SK-N-SH treated with all-trans-retinoic acid at 6 μM for 48 hours (cell line): ENCODE results near the gene LRRC2.

Experiments used
- ATAC-seq: fragments of 200-7000 bp; cut with Tn5 transposase; 3 replicates; pipeline ENCODE4 v1.9.1; 2020; ENCODE audit warnings: mild to moderate bottlenecking, moderate library complexity
- BACH2 ChIP-seq: fragments of 250-450 bp; sonication (Bioruptor Pico); IDR thresholded peaks from 2 replicates; pipeline ENCODE4 v1.9.0; 2021; ENCODE audit warnings: mild to moderate bottlenecking, borderline replicate concordance
- CREB5 ChIP-seq: fragments of 250-450 bp; sonication (Bioruptor Pico); IDR thresholded peaks from 2 replicates; pipeline ENCODE4 v1.5.1; 2020; ENCODE audit warnings: low read depth, mild to moderate bottlenecking, moderate library complexity
- CSDC2 ChIP-seq: fragments of 250-450 bp; sonication (Bioruptor Pico); IDR thresholded peaks from 2 replicates; pipeline ENCODE4 v1.5.0; 2020; ENCODE audit warnings: mild to moderate bottlenecking, moderate library complexity
- CSRNP3 ChIP-seq: fragments of 250-450 bp; sonication (Bioruptor Pico); IDR thresholded peaks from 2 replicates; pipeline ENCODE4 v1.5.1; 2021; ENCODE audit warnings: mild to moderate bottlenecking, moderate library complexity
- ESRRG ChIP-seq: fragments of 250-450 bp; sonication (Bioruptor Pico); IDR thresholded peaks from 2 replicates; pipeline ENCODE4 v1.6.1; 2021; ENCODE audit warnings: mild to moderate bottlenecking
- GLIS3 ChIP-seq: fragments of 250-450 bp; sonication (Bioruptor Pico); IDR thresholded peaks from 2 replicates; pipeline ENCODE4 v1.5.0; 2020; ENCODE audit warnings: mild to moderate bottlenecking, moderate library complexity
- ISL1 ChIP-seq: fragments of 250-450 bp; sonication (Bioruptor Pico); IDR thresholded peaks from 2 replicates; pipeline ENCODE4 v2.1.2; 2022; ENCODE audit warnings: mild to moderate bottlenecking, moderate library complexity
- OSR1 ChIP-seq: fragments of 250-450 bp; sonication (Bioruptor Pico); IDR thresholded peaks from 2 replicates; pipeline ENCODE4 v1.8.0; 2022; ENCODE audit warnings: moderate library complexity, mild to moderate bottlenecking, inconsistent platforms
- POU6F1 ChIP-seq: fragments of 250-450 bp; sonication (Bioruptor Pico); IDR thresholded peaks from 2 replicates; pipeline ENCODE4 v1.8.0; 2021; ENCODE audit warnings: low read depth, mild to moderate bottlenecking, moderate library complexity, borderline replicate concordance
- PPARA ChIP-seq: fragments of 250-450 bp; sonication (Bioruptor Pico); IDR thresholded peaks from 2 replicates; pipeline ENCODE4 v1.5.0; 2020; ENCODE audit warnings: mild to moderate bottlenecking, borderline replicate concordance
- SNAI2 ChIP-seq: fragments of 250-450 bp; sonication (Bioruptor Pico); IDR thresholded peaks from 2 replicates; pipeline ENCODE4 v1.5.0; 2020; ENCODE audit warnings: mild to moderate bottlenecking, moderate library complexity
- TCF4 ChIP-seq: fragments of 250-450 bp; sonication (Bioruptor Pico); IDR thresholded peaks from 2 replicates; pipeline ENCODE4 v1.8.0; 2021; ENCODE audit warnings: mild to moderate bottlenecking, moderate library complexity, borderline replicate concordance
- TOX ChIP-seq: fragments of 250-450 bp; sonication (Bioruptor Pico); IDR thresholded peaks from 2 replicates; pipeline ENCODE4 v1.8.0; 2021; ENCODE audit warnings: mild to moderate bottlenecking, moderate library complexity, borderline replicate concordance
- TSHZ2 ChIP-seq: fragments of 250-450 bp; sonication (Bioruptor Pico); IDR thresholded peaks from 2 replicates; pipeline ENCODE4 v1.5.0; 2020; ENCODE audit warnings: mild to moderate bottlenecking, moderate library complexity
- ZC3H10 ChIP-seq: fragments of 250-450 bp; sonication (Bioruptor Pico); IDR thresholded peaks from 2 replicates; pipeline ENCODE4 v1.5.1; 2021; ENCODE audit warnings: mild to moderate bottlenecking, moderate library complexity
- ZFP30 ChIP-seq: fragments of 450-650 bp; formaldehyde crosslinking; IDR thresholded peaks from 2 replicates; pipeline ENCODE4 v1.5.0; 2022; ENCODE audit warnings: mild to moderate bottlenecking, moderate library complexity
- ZNF565 ChIP-seq: fragments of 450-650 bp; formaldehyde crosslinking; conservative IDR thresholded peaks from 2 replicates; pipeline ENCODE4 v1.5.0; 2020; ENCODE audit warnings: low read depth, mild to moderate bottlenecking, moderate library complexity
- ZNF70 ChIP-seq: fragments of 450-650 bp; formaldehyde crosslinking; IDR thresholded peaks from 2 replicates; pipeline ENCODE4 v1.5.0; 2020; ENCODE audit warnings: mild to moderate bottlenecking, moderate library complexity

LRRC2 gene

GRCh38 chr3:46467562-46467961 lies 98.5 kb downstream of the LRRC2 start (continued):
- TF ChIP-seq POU6F1: no peak

- no peak for ATAC-seq
- TF ChIP-seq CREB5 (CRISPR knock-in tag): no peak
- TF ChIP-seq TCF4: no peak
- no peak for TF ChIP-seq TSHZ2 (CRISPR knock-in tag)
- TF ChIP-seq BACH2 (CRISPR knock-in tag): no peak
- no peak for TF ChIP-seq ZNF70 (CRISPR knock-in tag)
- no peak for TF ChIP-seq ZNF565 (CRISPR knock-in tag)
- no peak for TF ChIP-seq ISL1
- TF ChIP-seq CSRNP3 (CRISPR knock-in tag): no peak
- TF ChIP-seq ZFP30 (CRISPR knock-in tag): no peak
- TF ChIP-seq SNAI2: no peak
- TF ChIP-seq POU6F1: no peak
Measured at GRCh38 chr3:46466871-46467403, 99.2 kb downstream of the LRRC2 start.

- no peak for ATAC-seq
- TF ChIP-seq TSHZ2 (CRISPR knock-in tag): no peak
- no peak for TF ChIP-seq ZNF70 (CRISPR knock-in tag)
- no peak for TF ChIP-seq PPARA (CRISPR knock-in tag)
- TF ChIP-seq OSR1: no peak
- no peak for TF ChIP-seq ISL1
- no peak for TF ChIP-seq ESRRG (CRISPR knock-in tag)
- no peak for TF ChIP-seq TOX (CRISPR knock-in tag)
- TF ChIP-seq ZC3H10 (CRISPR knock-in tag): no peak
- TF ChIP-seq CSDC2 (CRISPR knock-in tag): no peak
- TF ChIP-seq POU6F1: no peak
- TF ChIP-seq ZNF565 (CRISPR knock-in tag): no peak
- TF ChIP-seq ZFP30 (CRISPR knock-in tag): no peak
- no peak for TF ChIP-seq CSRNP3 (CRISPR knock-in tag)
- no peak for TF ChIP-seq GLIS3 (CRISPR knock-in tag)
Measured at GRCh38 chr3:46466273-46466672, 99.8 kb downstream of the LRRC2 start.
